Effector CD4-positive, alpha-beta T cell (primary cell): ENCODE measurements around the gene INTS3.
A peak's percentile ranks its signal among the peaks of the same experiment; 100 is the strongest.

ENCODE experiments used
- DNase-seq: peaks from one replicate; pipeline ENCODE4 v3.0.0-alpha.2; 2020
- total RNA-seq: gene quantifications from one replicate; lab custom pipeline; 2026; lab: John Stamatoyannopoulos, UW

Gene INTS3
- 82.2 reads per million, percentile 79 among the genes with 10 or more reads in this experiment for total RNA-seq

DNA sequence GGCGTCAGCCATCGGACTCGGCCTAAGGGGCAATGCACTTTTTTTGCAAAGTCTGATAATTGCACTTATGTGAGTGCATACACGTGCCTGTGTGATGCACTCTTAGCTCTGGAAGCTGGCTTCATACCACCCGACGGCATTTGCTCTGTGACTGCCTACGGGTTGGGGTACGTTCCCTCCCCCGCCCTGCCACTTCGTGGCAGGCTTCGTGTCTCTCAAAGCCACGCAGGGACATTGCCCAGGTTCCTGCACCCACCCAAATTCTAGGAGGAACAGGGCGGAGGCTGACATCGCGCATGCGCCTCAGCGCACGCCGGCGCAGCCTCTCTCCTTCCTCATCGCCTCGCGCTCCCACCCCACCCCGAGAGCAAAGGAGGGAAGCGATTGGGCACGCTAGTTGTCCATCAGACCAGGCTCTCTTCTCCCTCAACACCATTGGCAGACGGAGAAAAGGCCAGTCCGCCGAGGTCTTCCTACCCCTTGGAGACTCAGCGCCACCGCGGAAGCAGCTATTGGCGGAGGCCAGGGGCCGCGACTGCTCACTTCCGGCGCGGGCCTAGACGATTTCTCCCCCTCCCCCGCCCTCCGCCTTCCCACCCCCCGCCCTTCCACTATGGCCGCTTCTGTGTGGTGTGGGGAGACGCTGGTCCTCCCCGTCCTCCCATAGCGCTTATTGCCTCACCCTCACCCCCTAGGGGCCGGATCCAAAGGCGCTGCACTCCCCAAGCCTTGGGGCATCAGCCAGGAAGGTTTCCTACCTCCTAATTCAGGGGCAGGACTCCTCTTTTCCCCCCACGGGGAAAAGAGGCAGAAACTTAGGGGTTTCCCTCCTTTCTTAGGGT, at the start of gene INTS3:
INTS3 (plus strand) TSS at position 588 of the 842 bp plus-strand sequence. CDS start 585 bp downstream, outside the sequence.
- peak; percentile 99 for DNase-seq

GRCh38 chr1:153678519-153679336, 49.1 kb upstream of the INTS3 start, which contains the start of gene NPR1:
TSS of gene NPR1 (plus strand) at chr1:153678688. CDS start at chr1:153679109, 421 bp downstream.
- DNase-seq, result no peak

- DNase-seq, result no peak
Observed at GRCh38 chr1:153679337-153680119, 48.3 kb upstream of the INTS3 start.

- no peak for DNase-seq
Observed at GRCh38 chr1:153680120-153680403, 47.8 kb upstream of the INTS3 start.

- DNase-seq, result no peak
Observed at GRCh38 chr1:153682730-153683129, 45.1 kb upstream of the INTS3 start.

GRCh38 chr1:153683854-153684253, 44.0 kb upstream of the INTS3 start:
- DNase-seq, result no peak

DNA sequence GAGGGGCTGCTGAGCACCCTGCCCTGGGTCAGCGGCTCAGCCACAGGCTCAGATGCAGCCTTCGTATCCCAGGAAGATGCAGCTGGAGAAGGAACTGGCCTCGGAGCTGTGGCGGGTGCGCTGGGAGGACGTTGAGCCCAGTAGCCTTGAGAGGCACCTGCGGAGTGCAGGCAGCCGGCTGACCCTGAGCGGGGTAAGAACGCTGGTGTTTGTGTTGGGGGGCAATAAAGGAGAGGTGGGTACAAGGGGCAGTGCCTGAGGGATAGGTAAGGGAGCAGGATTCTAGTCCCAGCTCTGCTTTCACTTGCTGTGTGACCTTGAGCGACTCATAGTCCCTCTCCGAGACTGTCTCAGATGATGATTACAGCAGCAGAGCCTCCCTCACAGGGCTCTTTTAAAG, 43.0 kb upstream of the INTS3 start:
- DNase-seq, result no peak

GRCh38 chr1:153685544-153686340, 42.1 kb upstream of the INTS3 start:
- DNase-seq, result no peak

GRCh38 chr1:153687346-153688125, 40.3 kb upstream of the INTS3 start:
- DNase-seq, result no peak

DNA sequence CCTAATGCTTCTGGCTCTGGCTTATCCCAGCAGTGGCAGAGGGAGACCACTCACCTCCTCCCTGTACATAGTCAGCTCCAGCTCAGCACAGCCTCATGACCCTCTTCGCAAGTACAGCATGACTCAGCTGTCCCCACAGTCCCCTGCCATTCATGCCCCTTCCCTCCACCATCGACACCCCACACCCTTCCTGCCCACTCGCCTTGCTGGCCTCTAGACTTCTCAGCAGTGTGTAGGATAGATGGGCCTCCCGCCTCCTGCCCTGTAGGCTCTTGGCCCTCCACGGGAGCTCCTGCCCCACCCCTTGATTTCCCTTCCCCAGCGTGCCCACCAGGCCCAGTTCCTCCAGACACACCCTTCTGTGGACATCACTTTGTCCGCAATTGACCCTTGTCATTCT, 39.6 kb upstream of the INTS3 start:
- DNase-seq, result no peak

- no peak for DNase-seq
Observed at GRCh38 chr1:153688736-153689328, 39.0 kb upstream of the INTS3 start.

DNA sequence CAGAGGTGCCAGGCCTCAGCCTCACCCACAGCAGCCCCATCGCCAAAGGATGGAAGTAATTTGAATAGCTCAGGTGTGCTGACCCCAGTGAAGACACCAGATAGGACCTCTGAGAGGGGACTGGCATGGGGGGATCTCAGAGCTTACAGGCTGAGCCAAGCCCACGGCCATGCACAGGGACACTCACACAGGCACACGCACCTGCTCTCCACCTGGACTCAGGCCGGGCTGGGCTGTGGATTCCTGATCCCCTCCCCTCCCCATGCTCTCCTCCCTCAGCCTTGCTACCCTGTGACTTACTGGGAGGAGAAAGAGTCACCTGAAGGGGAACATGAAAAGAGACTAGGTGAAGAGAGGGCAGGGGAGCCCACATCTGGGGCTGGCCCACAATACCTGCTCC, 34.4 kb upstream of the INTS3 start:
- no peak for DNase-seq

GRCh38 chr1:153696741-153697140, 31.1 kb upstream of the INTS3 start:
- DNase-seq, result no peak

- no peak for DNase-seq
Observed at GRCh38 chr1:153697191-153698019, 30.4 kb upstream of the INTS3 start.

- DNase-seq, result no peak
Observed at GRCh38 chr1:153698020-153698922, 29.6 kb upstream of the INTS3 start.

DNA sequence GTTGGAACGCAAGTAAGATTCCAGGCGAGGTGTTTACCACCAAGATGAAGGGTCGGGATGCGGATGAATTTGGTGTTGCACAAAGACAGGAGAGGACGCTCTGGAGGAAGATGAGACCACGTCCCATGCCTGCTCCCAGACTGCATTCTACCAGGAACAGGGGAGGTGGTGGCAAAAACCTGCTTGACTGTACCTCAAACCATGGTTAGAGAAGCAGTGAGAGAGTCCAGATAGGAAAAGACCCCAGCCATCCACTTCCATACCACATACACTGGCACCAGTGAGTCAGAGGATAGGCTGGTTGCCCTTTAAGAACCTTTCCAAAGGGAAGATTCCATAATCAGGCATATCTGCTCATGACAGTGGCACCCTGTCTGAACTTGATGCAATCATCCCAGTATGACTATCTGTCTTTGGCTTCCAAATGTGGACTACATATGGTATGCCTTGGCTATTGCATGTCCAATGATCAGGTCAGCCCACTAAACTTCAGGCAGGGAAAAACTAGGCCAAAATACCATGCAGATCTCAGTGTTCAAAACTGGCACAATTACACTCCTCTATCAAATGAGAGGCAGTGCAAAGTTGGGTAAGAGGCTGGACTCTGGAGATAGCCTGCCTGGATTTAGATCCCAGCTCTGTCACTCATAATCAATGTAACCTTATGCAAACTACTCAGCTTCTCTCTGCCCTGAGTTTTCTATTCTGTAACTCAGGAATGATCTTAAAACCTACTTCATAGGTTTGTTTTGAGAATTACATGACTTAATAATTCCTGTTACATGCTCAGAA, 28.7 kb upstream of the INTS3 start:
- no peak for DNase-seq

- DNase-seq, result no peak
Observed at GRCh38 chr1:153699768-153700167, 28.1 kb upstream of the INTS3 start.

DNA sequence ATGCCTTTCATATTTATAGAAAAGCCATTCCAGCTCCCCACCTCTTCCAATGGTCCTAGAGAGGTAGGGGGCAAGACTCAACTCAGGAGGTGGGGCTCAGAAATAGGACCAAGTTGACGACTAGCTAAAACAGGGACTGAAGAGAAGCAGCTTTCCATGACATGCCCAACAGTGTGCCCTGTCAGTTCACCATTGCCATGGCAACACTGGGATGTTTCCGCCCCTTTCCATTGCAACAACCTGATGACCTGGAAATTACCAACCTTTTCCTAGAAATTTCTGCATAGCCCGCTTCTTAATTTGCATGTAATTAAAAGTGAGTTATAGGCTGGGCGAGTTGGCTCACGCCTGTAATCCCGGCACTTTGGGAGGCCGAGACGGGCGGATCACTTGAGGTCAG, 22.4 kb upstream of the INTS3 start:
- DNase-seq, result no peak
